Body of pancreas (tissue), 4 donors: ENCODE results near the gene DERL2.

ENCODE experiments used
- CTCF ChIP-seq, 7 experiments: fragments of 450-650 bp in 4 of 7; fragments of 200-600 bp in 3 of 7; sonication (generic) in 3 of 7; IDR thresholded peaks; one replicate each; pipeline ENCODE4 v1.5.1; 2016 to 2019; ENCODE audit warnings: antibody characterized with exemption in 7 of 7
- POLR2A ChIP-seq, 3 donors: fragments of 450-650 bp; IDR thresholded peaks; one replicate each; pipeline ENCODE4 v1.6.1; 2016; ENCODE audit warnings: antibody characterized with exemption in 3 of 3, mild to moderate bottlenecking in 2 of 3

- TF ChIP-seq CTCF (IDR thresholded peaks at IDR 0.05) (no peak), POLR2A (IDR thresholded peaks at IDR 0.05) (no peak)
Measured at GRCh38 chr17:5443728-5444127, 42.2 kb downstream of the DERL2 start.
